OCI-LY1 (cell line): ENCODE measurements around the gene PDE6D.

Experiments used
- H2AFZ ChIP-seq: fragments of 200-600 bp; sonication (generic), shearing (Covaris generic); 2 replicates; pipeline ENCODE4 v1.6.0; 2014; ENCODE audit warnings: antibody characterized with exemption, mild to moderate bottlenecking, low read length
- H3F3A ChIP-seq: fragments of 200-600 bp; sonication (generic), shearing (Covaris generic); 2 replicates; pipeline ENCODE4 v1.6.0; 2014; ENCODE audit warnings: mild to moderate bottlenecking, antibody characterized with exemption, low read length, moderate library complexity; ENCODE audit not compliant: insufficient read depth
- H3K27ac ChIP-seq: fragments of 200-600 bp; sonication (generic); 2 replicates; pipeline ENCODE4 v1.5.1; 2014; ENCODE audit warnings: low read length, mixed run types, mild to moderate bottlenecking, low read depth; ENCODE audit not compliant: poor library complexity, severe bottlenecking
- H3K27me3 ChIP-seq: fragments of 200-600 bp; sonication (generic); 2 replicates; pipeline ENCODE4 v1.6.0; 2014; ENCODE audit warnings: antibody characterized with exemption, mild to moderate bottlenecking, low read length, moderate library complexity; ENCODE audit not compliant: insufficient read depth
- H3K36me3 ChIP-seq: fragments of 200-600 bp; sonication (generic); 2 replicates; pipeline ENCODE4 v1.6.1; 2014; ENCODE audit warnings: mild to moderate bottlenecking, antibody characterized with exemption, low read length, moderate library complexity, mixed read lengths; ENCODE audit not compliant: insufficient read depth
- H3K4me1 ChIP-seq: fragments of 200-600 bp; sonication (generic); 2 replicates; pipeline ENCODE4 v1.5.1; 2014; ENCODE audit warnings: mild to moderate bottlenecking, low read length, moderate library complexity; ENCODE audit not compliant: insufficient read depth, severe bottlenecking
- H3K4me2 ChIP-seq: fragments of 200-600 bp; sonication (generic), shearing (Covaris generic); 2 replicates; pipeline ENCODE4 v1.6.1; 2014; ENCODE audit warnings: low read length
- H3K4me3 ChIP-seq: fragments of 200-600 bp; sonication (generic); 2 replicates; pipeline ENCODE4 v1.5.1; 2014; ENCODE audit warnings: low read length, low read depth, mild to moderate bottlenecking, mixed read lengths; ENCODE audit not compliant: poor library complexity, severe bottlenecking
- H3K79me2 ChIP-seq: fragments of 200-600 bp; shearing (Covaris generic); 2 replicates; pipeline ENCODE4 v1.6.1; 2016; ENCODE audit warnings: mixed run types, low read length, mixed read lengths; ENCODE audit not compliant: insufficient read depth
- H3K9ac ChIP-seq: fragments of 200-600 bp; sonication (generic), shearing (Covaris generic); 2 replicates; pipeline ENCODE4 v1.6.1; 2014; ENCODE audit warnings: mild to moderate bottlenecking, low read length, mixed read lengths
- H3K9me2 ChIP-seq: fragments of 200-600 bp; sonication (generic), shearing (Covaris generic); 2 replicates; pipeline ENCODE4 v1.6.1; 2014; ENCODE audit warnings: low read depth, mild to moderate bottlenecking, low read length, mixed read lengths
- H3K9me3 ChIP-seq: fragments of 200-600 bp; shearing (Covaris generic); 2 replicates; pipeline ENCODE4 v1.6.1; 2014; ENCODE audit warnings: low read length, mixed read lengths
- H4K20me1 ChIP-seq: fragments of 200-600 bp; sonication (generic), shearing (Covaris generic); 2 replicates; pipeline ENCODE4 v1.6.0; 2016; ENCODE audit warnings: mild to moderate bottlenecking, low read length; ENCODE audit not compliant: insufficient read depth
- EZH2 ChIP-seq: fragments of 200-600 bp; sonication (generic), shearing (Covaris generic); IDR thresholded peaks from 2 replicates; pipeline ENCODE4 v1.8.0; 2017; ENCODE audit warnings: borderline replicate concordance, mixed run types, mild to moderate bottlenecking, antibody characterized with exemption, low read length, moderate library complexity, mixed read lengths
- TF ChIP-seq, protein P1 (sequence below): fragments of 200-600 bp; sonication (generic), shearing (Covaris generic); IDR thresholded peaks from 2 replicates; pipeline ENCODE4 v1.5.1; 2017; ENCODE audit warnings: mild to moderate bottlenecking, antibody characterized with exemption, low read length, moderate library complexity, mixed read lengths

PDE6D gene

DNA sequence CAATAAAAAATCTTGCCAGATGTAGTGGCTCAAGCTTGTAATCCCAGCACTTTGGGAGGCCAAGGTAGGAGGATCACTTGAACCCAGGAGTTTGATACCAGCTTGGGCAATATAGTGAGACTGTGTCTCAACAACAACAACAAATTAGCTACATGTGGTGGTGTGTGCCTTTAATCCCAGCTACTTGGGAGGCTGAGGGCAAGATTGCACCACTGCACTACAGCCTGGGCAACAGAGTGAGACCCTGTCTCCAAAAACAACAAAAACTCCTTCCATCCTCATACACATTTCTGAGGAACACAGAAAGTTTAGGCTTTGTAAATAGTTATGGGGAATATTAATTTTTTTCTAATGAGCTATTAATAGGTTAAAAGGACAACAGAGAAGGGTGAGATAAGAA is 17.0 kb downstream of the PDE6D start:
- no peaks in the 10 kb centered on the region for H3K27me3 ChIP-seq
- H3K4me1 ChIP-seq = no peaks in the 10 kb centered on the region
- no peak overlapping the region for H3K27ac ChIP-seq
- no peaks in the 10 kb centered on the region for H3K9me2 ChIP-seq
- H3K79me2 ChIP-seq = no peaks in the 10 kb centered on the region
- no peaks in the 10 kb centered on the region for H3K36me3 ChIP-seq
- no peaks in the 10 kb centered on the region for H3K9me3 ChIP-seq
- no peaks in the 10 kb centered on the region for H3F3A ChIP-seq
- no peak overlapping the region for H2AFZ ChIP-seq
- no peak overlapping the region for H3K4me2 ChIP-seq
- no peaks in the 10 kb centered on the region for H4K20me1 ChIP-seq
- H3K9ac ChIP-seq = no peak overlapping the region
- no peak overlapping the region for H3K4me3 ChIP-seq
- TF ChIP-seq, protein P1, sequence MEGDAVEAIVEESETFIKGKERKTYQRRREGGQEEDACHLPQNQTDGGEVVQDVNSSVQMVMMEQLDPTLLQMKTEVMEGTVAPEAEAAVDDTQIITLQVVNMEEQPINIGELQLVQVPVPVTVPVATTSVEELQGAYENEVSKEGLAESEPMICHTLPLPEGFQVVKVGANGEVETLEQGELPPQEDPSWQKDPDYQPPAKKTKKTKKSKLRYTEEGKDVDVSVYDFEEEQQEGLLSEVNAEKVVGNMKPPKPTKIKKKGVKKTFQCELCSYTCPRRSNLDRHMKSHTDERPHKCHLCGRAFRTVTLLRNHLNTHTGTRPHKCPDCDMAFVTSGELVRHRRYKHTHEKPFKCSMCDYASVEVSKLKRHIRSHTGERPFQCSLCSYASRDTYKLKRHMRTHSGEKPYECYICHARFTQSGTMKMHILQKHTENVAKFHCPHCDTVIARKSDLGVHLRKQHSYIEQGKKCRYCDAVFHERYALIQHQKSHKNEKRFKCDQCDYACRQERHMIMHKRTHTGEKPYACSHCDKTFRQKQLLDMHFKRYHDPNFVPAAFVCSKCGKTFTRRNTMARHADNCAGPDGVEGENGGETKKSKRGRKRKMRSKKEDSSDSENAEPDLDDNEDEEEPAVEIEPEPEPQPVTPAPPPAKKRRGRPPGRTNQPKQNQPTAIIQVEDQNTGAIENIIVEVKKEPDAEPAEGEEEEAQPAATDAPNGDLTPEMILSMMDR = no peak
- TF ChIP-seq EZH2 = no peak

DNA sequence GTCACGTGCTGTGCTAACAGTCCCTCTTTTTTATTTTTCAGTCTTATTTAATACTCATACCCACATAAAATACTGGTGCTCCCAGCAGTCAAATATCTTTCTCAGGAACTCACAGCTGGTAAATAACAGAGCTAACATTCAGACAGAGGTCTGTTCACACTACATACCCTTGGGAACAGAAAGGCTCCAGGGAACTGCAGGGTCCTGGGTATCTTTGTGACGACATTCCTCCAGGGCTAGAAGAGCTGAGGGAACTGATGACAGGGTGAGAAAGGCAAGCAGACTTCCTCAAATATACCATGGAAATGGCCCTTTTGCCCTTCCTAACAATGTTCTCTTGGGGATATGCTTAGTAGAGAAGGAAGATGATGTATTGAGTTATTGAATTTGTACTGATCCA is 19.3 kb downstream of the PDE6D start:
- Histone ChIP-seq H3K4me1 (no peaks in the 10 kb centered on the region), H3F3A (no peaks in the 10 kb centered on the region)

DNA sequence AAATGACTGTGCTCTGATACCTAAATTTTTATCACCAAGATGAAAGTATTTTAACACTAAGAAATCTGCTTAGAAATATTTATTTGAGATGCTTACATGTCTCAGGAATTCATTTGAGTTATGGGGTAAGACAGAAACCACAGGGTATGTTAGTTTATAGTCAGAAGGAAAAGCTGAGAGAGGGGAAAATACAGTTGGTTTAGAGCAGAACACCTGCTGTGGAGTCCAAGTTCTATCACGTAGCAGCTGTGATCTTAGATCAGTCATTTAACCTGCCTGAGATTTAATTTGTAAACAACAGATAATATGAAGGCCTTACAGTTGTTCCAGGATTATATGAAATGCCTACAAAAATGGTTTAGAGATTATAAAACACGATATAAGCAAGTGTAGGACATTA is 29.0 kb downstream of the PDE6D start:
- H3F3A ChIP-seq = no peaks in the 10 kb centered on the region
- H3K36me3 ChIP-seq = no peaks in the 10 kb centered on the region
- H3K27me3 ChIP-seq = no peaks in the 10 kb centered on the region
- no peak overlapping the region for H3K9ac ChIP-seq
- no peak for TF ChIP-seq EZH2
- TF ChIP-seq, protein P1 = no peak
- H3K9me3 ChIP-seq = no peaks in the 10 kb centered on the region
- H3K4me2 ChIP-seq = no peak overlapping the region
- H2AFZ ChIP-seq = no peak overlapping the region
- H3K79me2 ChIP-seq = no peaks in the 10 kb centered on the region
- H3K4me3 ChIP-seq = no peak overlapping the region
- no peaks in the 10 kb centered on the region for H3K9me2 ChIP-seq
- H4K20me1 ChIP-seq = no peaks in the 10 kb centered on the region
- no peak overlapping the region for H3K27ac ChIP-seq
- no peaks in the 10 kb centered on the region for H3K4me1 ChIP-seq

More for the DNA sequence above, 19.3 kb downstream of the PDE6D start:
- Histone ChIP-seq H3K27ac (no peak overlapping the region), H3K4me2 (no peak overlapping the region), H3K9me3 (no peaks in the 10 kb centered on the region), H3K27me3 (no peaks in the 10 kb centered on the region), H4K20me1 (no peaks in the 10 kb centered on the region), H2AFZ (no peak overlapping the region), H3K9ac (no peak overlapping the region), H3K4me3 (no peak overlapping the region), H3K36me3 (no peaks in the 10 kb centered on the region), H3K79me2 (no peaks in the 10 kb centered on the region), H3K9me2 (no peaks in the 10 kb centered on the region)
- TF ChIP-seq, protein P1 = no peak
